Activated naive CD4-positive, alpha-beta T cell treated with anti-CD3 and anti-CD28 coated beads for 36 hours (primary cell): ENCODE results near the gene ABCG1. TPM values are rescaled to one million over a fixed set of nuclear protein-coding genes. Genes with fewer than 3 reads are reported as not detected.

Experiments used
- CTCF ChIA-PET: fragments of 350-600 bp; sonication (Branson Sonifier 250); formaldehyde crosslinking; loops from one replicate; lab custom pipeline; 2021; ENCODE audit warnings: antibody characterized with exemption; lab: Charles Lee
- DNase-seq: peaks from one replicate; pipeline ENCODE4 v3.0.0-alpha.2; 2020
- H3K27ac Mint-ChIP-seq: one replicate; pipeline ENCODE4 v1.8.0; 2021; ENCODE audit warnings: mild to moderate bottlenecking, mixed read lengths
- H3K27me3 Mint-ChIP-seq: one replicate; pipeline ENCODE4 v1.8.0; 2021; ENCODE audit warnings: low read depth, mixed read lengths
- H3K36me3 Mint-ChIP-seq: one replicate; pipeline ENCODE4 v1.8.0; 2021; ENCODE audit warnings: low read depth, mixed read lengths
- H3K4me1 Mint-ChIP-seq: one replicate; pipeline ENCODE4 v1.8.0; 2021; ENCODE audit warnings: low read depth, mixed read lengths
- H3K4me3 Mint-ChIP-seq: one replicate; pipeline ENCODE4 v1.8.0; 2021; ENCODE audit warnings: mild to moderate bottlenecking, moderate library complexity, mixed read lengths
- H3K9me3 Mint-ChIP-seq: one replicate; pipeline ENCODE4 v1.8.0; 2021; ENCODE audit warnings: mixed read lengths
- intact Hi-C: fragments of 100-400 bp; cut with micrococcal nuclease; formaldehyde crosslinking; loops from one replicate; pipeline ENCODE4 v1.15.1; 2023
- total RNA-seq, 2 experiments: library from RNA; stranded (reverse); gene quantifications; one replicate each; pipeline ENCODE4 v1.2.3, GENCODE V29; 2021

ABCG1 gene
- total RNA-seq, 2 experiments from 2014 or later = 27.8 to 28.7 TPM

- CTCF ChIA-PET = interaction anchor here (0.5 to 4.1 kb wide), 22 partner anchors 8 to 480 kb away, joined by 3 to 30 read pairs (median 5); partner anchors contain the start of genes TFF2 and UBASH3A
- intact Hi-C loops = loop anchor here (1.0 to 10.0 kb wide), 5 partner anchors 43 to 199 kb away; no protein-coding TSS in a partner anchor
- peak; percentile 94 for DNase-seq
- Mint-ChIP-seq H3K27me3 (no peaks in the 10 kb centered on the region), H3K36me3 (no peaks in the 10 kb centered on the region), H3K4me1 (peaks cover 8% of the 10 kb centered on the region), H3K9me3 (no peaks in the 10 kb centered on the region), H3K4me3 (no peak overlapping the region), H3K27ac (no peak overlapping the region)
These were observed 119.1 kb downstream of the ABCG1 start for GRCh38 chr21:42337830-42338728.

DNA sequence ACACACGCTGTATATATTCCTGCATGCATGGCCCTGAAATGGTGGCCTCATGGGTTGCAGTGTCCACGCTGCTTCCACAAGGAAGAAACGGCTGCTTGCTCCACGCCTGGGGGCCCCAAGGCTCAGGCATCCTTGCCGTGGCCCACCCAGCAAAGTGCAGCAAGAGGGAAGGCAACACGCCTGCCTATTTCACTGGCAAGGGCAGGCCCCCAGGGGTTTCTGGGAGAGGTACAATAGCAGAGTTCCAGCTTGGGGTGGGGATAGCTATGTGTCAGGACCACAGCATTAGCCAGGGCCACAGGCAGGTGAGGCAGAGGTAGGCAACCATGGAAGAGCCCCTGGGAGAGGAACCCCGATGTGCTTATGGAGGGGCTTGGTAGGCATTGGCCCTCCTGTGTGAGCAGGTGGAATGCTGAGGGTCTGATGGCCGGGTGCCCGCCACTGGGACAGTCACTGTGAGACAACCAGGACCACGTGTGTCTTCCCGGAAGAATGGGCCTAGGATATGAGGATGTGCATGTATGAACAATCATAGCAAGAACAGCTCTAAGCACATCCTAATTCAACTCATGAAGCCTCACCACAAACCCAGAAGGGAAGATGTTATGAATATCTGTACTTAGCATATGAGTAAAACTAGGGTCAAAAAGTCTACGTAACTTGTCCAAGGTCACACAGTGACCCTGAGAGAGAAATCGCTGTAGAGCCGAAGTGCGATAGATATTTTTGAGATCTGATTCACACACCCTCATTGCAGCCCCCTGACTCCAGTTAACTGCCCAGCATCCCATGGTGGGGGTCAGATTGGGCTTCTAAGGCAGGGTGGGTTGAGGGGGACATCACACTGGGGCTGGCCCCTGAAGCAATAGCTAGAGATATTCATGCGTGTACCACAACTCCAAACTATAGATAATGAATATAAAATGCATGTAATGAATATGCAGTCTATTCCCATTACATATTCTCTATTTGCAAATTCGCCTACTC lies 120.1 kb downstream of the ABCG1 start:
- Mint-ChIP-seq H3K9me3 (no peaks in the 10 kb centered on the region), H3K27me3 (no peaks in the 10 kb centered on the region), H3K27ac (no peak overlapping the region), H3K36me3 (no peaks in the 10 kb centered on the region), H3K4me3 (no peak overlapping the region), H3K4me1 (peaks cover 8% of the 10 kb centered on the region)
- CTCF ChIA-PET = interaction anchor here (0.5 to 4.1 kb wide), 20 partner anchors 7 to 212 kb away, joined by 3 to 30 read pairs (median 4); partner anchors contain the start of genes TFF2 and UBASH3A
- intact Hi-C loops = loop anchor here (1.0 to 10.0 kb wide), 5 partner anchors 42 to 198 kb away; no protein-coding TSS in a partner anchor
- no peak for DNase-seq

GRCh38 chr21:42340187-42341050 lies 121.5 kb downstream of the ABCG1 start:
- H3K27ac Mint-ChIP-seq = no peak overlapping the region
- CTCF ChIA-PET = interaction anchor here (0.6 to 1.1 kb wide), 3 partner anchors 20 to 109 kb away, joined by 3 to 5 read pairs (median 3); partner anchors contain the start of gene UBASH3A
- H3K9me3 Mint-ChIP-seq = no peaks in the 10 kb centered on the region
- DNase-seq = no peak
- H3K36me3 Mint-ChIP-seq = no peaks in the 10 kb centered on the region
- no peaks in the 10 kb centered on the region for H3K27me3 Mint-ChIP-seq
- H3K4me1 Mint-ChIP-seq = peaks cover 8% of the 10 kb centered on the region
- H3K4me3 Mint-ChIP-seq = no peak overlapping the region
- intact Hi-C loops = no loop called here

GRCh38 chr21:42341776-42342542 lies 123.0 kb downstream of the ABCG1 start:
- CTCF ChIA-PET = interaction anchor here (0.7 to 0.9 kb wide), 2 partner anchors 31 to 46 kb away, joined by 3 to 5 read pairs; no protein-coding TSS in a partner anchor
- Mint-ChIP-seq H3K4me1 (peaks cover 8% of the 10 kb centered on the region), H3K9me3 (no peaks in the 10 kb centered on the region), H3K4me3 (no peak overlapping the region), H3K27ac (no peak overlapping the region), H3K27me3 (no peaks in the 10 kb centered on the region), H3K36me3 (no peaks in the 10 kb centered on the region)
- DNase-seq = no peak
- intact Hi-C loops = no loop called here

- Mint-ChIP-seq H3K4me1 (peaks cover 3% of the 10 kb centered on the region), H3K27me3 (no peaks in the 10 kb centered on the region), H3K4me3 (no peak overlapping the region), H3K27ac (no peak overlapping the region), H3K36me3 (no peaks in the 10 kb centered on the region), H3K9me3 (no peaks in the 10 kb centered on the region)
- CTCF ChIA-PET = no interaction called here
- intact Hi-C loops = no loop called here
- no peak for DNase-seq
These were observed 124.2 kb downstream of the ABCG1 start for GRCh38 chr21:42343101-42343500.

DNA sequence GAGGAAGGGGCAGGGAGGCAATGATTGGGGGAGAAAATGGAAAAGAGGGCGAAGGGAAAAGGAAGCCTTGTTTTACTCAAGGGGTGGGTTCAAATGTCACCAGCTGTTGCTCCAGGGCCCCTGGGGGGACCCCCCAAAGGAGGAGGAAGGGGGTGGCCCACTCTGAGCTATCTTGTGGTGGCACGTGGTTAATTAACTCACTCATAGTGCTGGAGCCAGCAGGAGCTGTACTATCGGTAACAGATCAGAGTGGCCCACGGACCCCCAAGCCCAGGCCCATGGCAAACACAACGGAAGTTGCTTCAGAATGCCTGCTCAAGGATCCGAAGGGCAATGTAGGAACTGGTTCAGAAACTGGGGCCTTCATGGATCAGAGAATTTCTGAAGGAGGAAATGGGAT lies 124.6 kb downstream of the ABCG1 start:
- Mint-ChIP-seq H3K36me3 (no peaks in the 10 kb centered on the region), H3K4me1 (no peaks in the 10 kb centered on the region), H3K9me3 (no peaks in the 10 kb centered on the region), H3K4me3 (no peak overlapping the region), H3K27ac (no peak overlapping the region), H3K27me3 (no peaks in the 10 kb centered on the region)
- no peak for DNase-seq
- CTCF ChIA-PET = no interaction called here
- intact Hi-C loops = no loop called here

DNA sequence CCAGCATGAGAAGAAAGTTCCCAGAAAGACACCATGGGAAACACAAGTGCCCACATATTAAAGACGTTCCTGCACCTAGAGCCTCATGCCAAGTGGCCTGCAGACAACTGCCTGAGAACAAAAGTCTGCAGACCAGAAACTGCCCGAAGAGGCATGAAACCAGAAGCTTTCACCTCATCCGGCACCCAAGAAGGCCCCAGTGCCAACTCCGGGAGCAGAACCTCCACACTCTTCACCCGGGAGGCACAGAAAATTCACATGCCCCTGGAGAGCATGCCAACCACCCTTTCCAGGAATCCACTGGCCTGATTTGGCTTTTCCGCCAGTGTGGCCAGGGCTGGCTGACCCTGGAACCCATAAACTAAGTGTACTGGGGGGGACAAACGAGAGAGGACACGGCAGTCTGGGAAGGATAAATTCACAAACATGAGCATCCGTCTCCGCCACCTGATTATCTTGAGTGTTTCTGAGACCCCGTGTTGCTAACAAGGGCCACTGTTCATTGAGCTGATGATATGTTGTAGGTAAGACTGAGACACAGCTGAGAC lies 125.1 kb downstream of the ABCG1 start:
- no peak overlapping the region for H3K27ac Mint-ChIP-seq
- intact Hi-C loops = no loop called here
- H3K36me3 Mint-ChIP-seq = no peaks in the 10 kb centered on the region
- H3K27me3 Mint-ChIP-seq = no peaks in the 10 kb centered on the region
- DNase-seq = no peak
- H3K4me1 Mint-ChIP-seq = no peaks in the 10 kb centered on the region
- no peak overlapping the region for H3K4me3 Mint-ChIP-seq
- CTCF ChIA-PET = interaction anchor here (1.2 kb wide), 1 partner anchor 17 kb away, joined by 4 read pairs; no protein-coding TSS in a partner anchor
- no peaks in the 10 kb centered on the region for H3K9me3 Mint-ChIP-seq

DNA sequence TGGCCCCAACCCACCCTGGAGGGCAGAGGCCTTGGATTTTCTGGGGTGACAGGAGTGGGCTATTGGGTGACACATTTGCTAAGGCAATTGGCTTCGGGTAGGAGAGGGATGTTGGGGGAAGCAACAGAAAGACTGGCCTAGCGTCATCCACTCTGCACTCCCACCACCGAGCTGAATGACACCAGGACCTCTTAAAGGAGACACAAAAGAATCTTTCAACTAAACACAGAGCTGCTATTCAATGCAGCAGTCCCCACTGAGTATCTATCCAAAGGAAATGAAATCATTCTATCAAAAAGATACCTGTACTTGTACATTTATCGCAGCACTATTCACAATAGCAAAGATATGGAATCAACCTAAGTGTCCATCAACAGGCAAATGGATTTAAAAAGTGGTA lies 125.7 kb downstream of the ABCG1 start:
- H3K36me3 Mint-ChIP-seq = no peaks in the 10 kb centered on the region
- CTCF ChIA-PET = interaction anchor here (1.2 kb wide), 1 partner anchor 16 kb away, joined by 4 read pairs; no protein-coding TSS in a partner anchor
- no peaks in the 10 kb centered on the region for H3K27me3 Mint-ChIP-seq
- no peaks in the 10 kb centered on the region for H3K4me1 Mint-ChIP-seq
- no peak overlapping the region for H3K4me3 Mint-ChIP-seq
- no peak for DNase-seq
- H3K27ac Mint-ChIP-seq = no peak overlapping the region
- no peaks in the 10 kb centered on the region for H3K9me3 Mint-ChIP-seq
- intact Hi-C loops = no loop called here

GRCh38 chr21:42346441-42346840 lies 127.5 kb downstream of the ABCG1 start:
- Mint-ChIP-seq H3K9me3 (no peaks in the 10 kb centered on the region), H3K4me1 (no peaks in the 10 kb centered on the region), H3K36me3 (no peaks in the 10 kb centered on the region), H3K4me3 (no peak overlapping the region), H3K27ac (no peak overlapping the region), H3K27me3 (no peaks in the 10 kb centered on the region)
- intact Hi-C loops = no loop called here
- CTCF ChIA-PET = interaction anchor here (0.7 to 0.9 kb wide), 2 partner anchors 8 to 35 kb away, joined by 3 read pairs; no protein-coding TSS in a partner anchor
- no peak for DNase-seq
